ENCODE results near the gene PCDH17.
A peak's percentile ranks its signal among the peaks of the same experiment; 100 is the strongest.

Gene PCDH17

GRCh38 chr13:57631596-57632275 is at the start of gene PCDH17:
PCDH17 (plus strand) TSS chr13:57631744; CDS start chr13:57632547, 803 bp downstream.
- DNase-seq = peak; percentile 83

- no peak for DNase-seq
Observed at GRCh38 chr13:57582032-57582431, 49.5 kb upstream of the PCDH17 start.

GRCh38 chr13:57583529-57583928 is 48.0 kb upstream of the PCDH17 start:
- DNase-seq = no peak

GRCh38 chr13:57588639-57589038 is 42.9 kb upstream of the PCDH17 start:
- no peak for DNase-seq

GRCh38 chr13:57595775-57596174 is 35.8 kb upstream of the PCDH17 start:
- no peak for DNase-seq

- no peak for DNase-seq
Observed at GRCh38 chr13:57601536-57601935, 30.0 kb upstream of the PCDH17 start.

- no peak for DNase-seq
Observed at GRCh38 chr13:57604442-57604841, 27.1 kb upstream of the PCDH17 start.

- no peak for DNase-seq
Observed at GRCh38 chr13:57611969-57612368, 19.6 kb upstream of the PCDH17 start.

- DNase-seq = no peak
Observed at GRCh38 chr13:57612568-57612967, 19.0 kb upstream of the PCDH17 start.

GRCh38 chr13:57624565-57625435 is 6.7 kb upstream of the PCDH17 start:
- peak; percentile 74 for DNase-seq

- peak; percentile 73 for DNase-seq
Observed at GRCh38 chr13:57627663-57628062, 3.9 kb upstream of the PCDH17 start.

GRCh38 chr13:57629391-57629804 is 2.1 kb upstream of the PCDH17 start:
- DNase-seq = no peak

GRCh38 chr13:57629821-57630235 is 1.7 kb upstream of the PCDH17 start:
- DNase-seq = peak; percentile 61

GRCh38 chr13:57630661-57631595 is 616 bp upstream of the PCDH17 start:
- DNase-seq = peak; percentile 56

GRCh38 chr13:57632276-57633140 is 964 bp downstream of the PCDH17 start:
- no peak for DNase-seq

GRCh38 chr13:57633141-57633949 is 1.8 kb downstream of the PCDH17 start:
- DNase-seq = no peak

- DNase-seq = no peak
Observed at GRCh38 chr13:57633950-57634838, 2.6 kb downstream of the PCDH17 start.

GRCh38 chr13:57634839-57635165 is 3.3 kb downstream of the PCDH17 start:
- DNase-seq = no peak

GRCh38 chr13:57635541-57636085 is 4.1 kb downstream of the PCDH17 start:
- DNase-seq = no peak

GRCh38 chr13:57636816-57637215 is 5.3 kb downstream of the PCDH17 start:
- DNase-seq = no peak

Measured in NCI-H2171 treated with DMSO at 0.1 percent for 48 hours (cell line).